Endometrial microvascular endothelial cells (primary cell): ENCODE results near the gene ARSI. TPM values are rescaled to one million over a fixed set of nuclear protein-coding genes. Genes with fewer than 3 reads are reported as not detected.
"Not testable (repeated sequence)": the region's sequence is repeated elsewhere in the genome, so short reads cannot be mapped to it uniquely, and the experiment has no call there.

Experiments
- in situ Hi-C: cut with HindIII; loops from 2 replicates; pipeline ENCODE4 v1.10.0; 2017; ENCODE audit warnings: low sequenced_read_pairs, low pct_unique_long_range_greater_than_20kb; ENCODE audit errors: inconsistent ontology term
- total RNA-seq: library from RNA; depleted of rRNA; stranded (reverse); fragments of >200 nt; gene quantifications from one replicate; pipeline ENCODE4 v1.2.3, GENCODE V29; 2015; ENCODE audit errors: inconsistent ontology term

ARSI gene
- total RNA-seq, 1 donor from 2014 or later = 0.28 TPM

GRCh38 chr5:150257424-150257823 is 45.3 kb downstream of the ARSI start:
- in situ Hi-C loops = no loop called here

GRCh38 chr5:150256410-150257064 is 46.2 kb downstream of the ARSI start:
- in situ Hi-C loops = no loop called here

DNA sequence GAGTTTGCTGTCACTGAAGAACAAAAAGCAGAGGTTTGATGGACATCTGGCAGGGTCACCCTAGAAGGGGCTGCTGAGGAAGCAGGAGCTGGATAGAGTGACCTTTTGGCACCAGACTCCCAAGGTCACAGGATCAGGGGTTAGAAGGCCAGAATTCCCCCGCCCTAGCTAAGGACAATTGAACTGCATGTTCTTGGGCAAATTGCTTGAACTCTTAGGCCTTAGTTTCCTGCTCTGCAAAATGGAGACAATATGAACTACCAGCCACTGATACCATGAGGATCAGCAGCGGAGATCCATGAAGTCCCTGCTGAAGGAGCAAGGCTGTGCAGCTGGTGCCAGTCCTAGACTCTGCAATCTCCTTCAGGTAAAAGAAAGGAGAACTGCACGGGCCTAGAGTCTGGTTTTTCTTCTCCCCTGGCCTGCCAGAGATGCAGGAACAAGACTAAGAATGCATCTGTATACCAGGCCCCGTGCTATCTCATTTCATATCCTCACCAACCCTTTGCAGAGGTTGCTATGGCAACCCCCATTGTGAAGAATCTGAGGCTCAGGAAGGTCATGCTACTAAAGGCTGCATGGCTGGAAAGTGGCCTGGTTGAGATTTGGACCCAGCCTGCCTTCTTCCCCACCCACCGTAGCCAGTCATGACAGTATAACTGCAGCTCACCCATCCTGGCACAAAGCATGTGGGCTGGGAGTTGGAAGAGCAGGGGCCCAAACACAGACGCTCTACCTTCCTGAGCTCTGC is 46.9 kb downstream of the ARSI start:
- in situ Hi-C loops = no loop called here

DNA sequence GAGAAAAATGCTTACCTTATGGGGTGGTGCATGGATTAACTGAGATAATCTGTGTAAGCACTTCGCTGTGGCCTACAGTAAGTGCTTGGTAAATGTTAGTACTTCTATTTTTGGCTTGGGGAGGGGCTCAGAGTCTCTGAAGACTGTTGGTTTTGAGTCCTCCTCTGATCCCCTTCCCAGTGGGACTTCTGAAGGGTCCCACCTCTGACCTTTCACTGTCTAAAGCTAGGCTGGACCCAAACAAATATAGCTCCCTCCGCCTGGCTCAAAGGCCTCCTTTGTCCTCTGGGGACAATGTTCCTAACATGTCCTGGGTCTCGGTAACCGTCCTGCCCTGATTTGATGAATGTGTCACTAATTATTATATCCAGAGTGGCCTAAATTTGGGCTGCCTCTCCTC is 47.9 kb downstream of the ARSI start:
- in situ Hi-C loops = no loop called here

GRCh38 chr5:150254363-150254762 is 48.3 kb downstream of the ARSI start:
- in situ Hi-C loops = no loop called here

DNA sequence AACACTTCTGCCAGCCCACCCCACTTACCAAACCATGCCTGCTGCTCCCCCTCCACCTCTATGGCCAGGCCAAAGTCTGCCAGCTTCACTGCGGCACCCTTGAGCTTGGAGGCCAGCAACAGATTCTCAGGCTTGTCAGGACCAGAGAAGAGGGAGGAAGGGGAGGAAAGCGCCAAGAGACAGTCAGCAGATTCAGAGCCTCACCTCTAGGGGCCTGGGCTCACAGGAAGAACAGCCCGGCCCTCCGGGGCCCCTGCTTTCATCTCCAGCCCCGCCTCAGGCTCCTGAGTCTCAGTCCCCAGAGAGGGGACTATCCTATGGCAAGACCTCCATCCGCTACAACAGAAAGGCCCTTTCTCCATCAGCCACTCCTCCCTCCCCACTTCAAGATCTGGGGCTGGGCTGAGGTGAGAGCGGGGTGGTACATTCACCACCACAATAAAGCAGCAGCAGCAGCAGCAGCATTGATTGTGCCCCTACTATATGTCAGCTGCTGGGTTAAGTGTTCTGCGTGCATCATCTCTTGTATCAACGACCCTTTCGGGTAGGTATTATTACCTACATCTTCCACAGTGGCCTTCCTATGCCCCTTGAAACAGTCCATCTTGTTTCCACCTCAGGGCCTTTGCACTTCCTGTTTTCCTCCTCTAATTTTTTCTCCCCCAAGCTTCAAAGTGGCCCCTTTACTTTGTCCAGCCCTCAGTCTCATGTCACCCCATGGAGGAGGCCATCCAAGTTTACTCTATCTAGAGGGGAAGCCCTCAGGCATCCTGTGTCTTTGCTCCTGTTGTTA is 49.1 kb downstream of the ARSI start:
- in situ Hi-C loops = no loop called here

DNA sequence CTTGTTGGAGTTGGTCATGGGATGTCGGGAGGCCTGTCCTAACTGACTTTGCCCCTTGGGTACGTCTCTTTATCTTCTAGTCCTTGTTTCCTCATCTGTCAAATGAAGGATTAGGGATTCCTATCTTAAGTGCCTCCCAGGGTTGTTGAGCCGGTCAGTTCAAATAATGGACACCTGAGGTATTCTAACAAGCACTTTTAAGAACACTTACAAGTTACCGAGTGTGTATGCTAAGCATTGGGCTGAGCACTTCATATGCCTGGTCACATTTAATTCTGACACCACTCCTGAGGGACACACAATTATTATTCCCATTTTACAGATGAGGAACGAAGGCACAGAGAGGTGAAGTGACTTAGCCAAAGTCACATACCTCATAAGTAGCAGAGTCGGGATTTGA is 50.2 kb downstream of the ARSI start:
- in situ Hi-C loops = no loop called here

DNA sequence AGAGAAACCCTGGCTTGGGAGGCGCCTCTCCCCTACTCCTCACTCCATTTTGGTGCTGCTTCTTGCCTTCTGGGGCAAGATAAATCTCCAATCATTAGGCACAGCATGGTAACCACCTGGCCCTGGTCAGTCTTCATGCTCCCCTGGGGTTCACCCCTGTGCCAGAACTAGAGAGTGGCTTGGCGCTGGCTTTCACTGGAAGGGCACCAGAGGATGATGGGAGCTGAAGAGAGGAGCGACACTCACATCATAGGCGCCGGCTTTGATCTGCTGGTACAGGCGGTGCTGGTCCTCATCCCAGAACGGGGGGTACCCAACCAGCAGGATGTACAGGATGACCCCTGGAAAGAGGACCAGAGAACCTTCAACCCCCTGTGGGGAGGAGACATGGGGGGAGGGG is 51.2 kb downstream of the ARSI start:
- in situ Hi-C loops = no loop called here

GRCh38 chr5:150249744-150250143 is 53.0 kb downstream of the ARSI start:
- in situ Hi-C loops = no loop called here

DNA sequence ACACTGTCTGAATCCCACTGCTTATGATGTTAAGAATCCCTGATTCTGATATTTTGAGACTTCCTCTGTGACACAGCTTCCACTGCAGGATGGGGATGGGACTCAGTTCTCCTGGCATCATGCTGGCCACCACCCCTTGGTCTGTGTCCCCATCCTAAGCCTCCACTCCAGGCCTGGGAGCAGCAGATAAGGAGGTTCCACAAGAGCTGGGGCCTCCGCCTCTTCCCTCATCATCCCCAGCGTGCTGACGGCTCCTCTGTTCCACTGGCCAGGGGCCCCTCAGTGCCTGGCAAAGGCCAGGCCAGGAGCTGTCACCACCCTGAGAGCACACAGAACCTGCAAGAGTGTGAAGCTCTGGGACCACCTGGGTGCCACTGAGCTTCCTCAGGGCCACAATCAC is 53.8 kb downstream of the ARSI start:
- in situ Hi-C loops = no loop called here

- in situ Hi-C loops = not testable (repeated sequence)
These were observed 54.2 kb downstream of the ARSI start for GRCh38 chr5:150248493-150248892.

DNA sequence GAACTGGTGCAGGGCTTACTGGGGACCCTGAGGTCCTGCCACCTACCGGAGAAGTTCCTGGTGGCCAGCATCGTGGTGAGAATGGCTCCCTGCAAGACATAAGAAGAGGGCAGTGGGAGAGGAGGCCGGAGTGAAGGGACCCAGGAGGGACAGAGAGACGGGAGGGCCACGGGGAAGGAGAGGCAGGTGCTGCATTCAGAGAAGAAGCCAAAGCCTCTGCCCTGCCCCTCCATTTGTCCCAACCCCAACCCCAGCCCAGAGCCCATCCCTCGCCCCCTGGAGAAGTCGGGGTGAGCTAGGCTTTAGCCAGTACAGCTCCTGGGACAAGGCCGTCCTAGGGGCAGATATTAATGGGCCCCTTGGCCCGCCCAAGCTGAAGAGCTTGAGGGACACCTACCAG is 55.0 kb downstream of the ARSI start:
- in situ Hi-C loops = no loop called here

DNA sequence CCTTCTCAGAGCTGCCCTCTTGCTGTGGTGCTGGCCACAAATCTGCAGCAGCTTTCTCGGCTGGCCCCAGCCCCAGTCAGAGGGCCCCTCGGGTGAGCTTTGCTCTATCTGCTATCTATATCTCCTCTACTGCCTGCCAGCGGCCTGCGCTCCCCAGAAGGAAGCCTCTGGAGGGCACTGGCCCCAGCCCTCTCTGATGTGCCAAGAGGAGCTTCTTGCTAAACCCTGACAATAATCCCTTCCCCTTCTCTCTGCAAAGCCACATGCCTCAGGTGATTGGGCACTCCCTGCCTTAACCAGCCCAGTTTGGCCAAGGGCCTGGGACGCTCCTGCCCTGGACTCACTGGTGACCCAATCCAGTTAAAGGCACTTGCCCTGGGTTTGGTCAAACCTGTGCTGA is 55.9 kb downstream of the ARSI start:
- in situ Hi-C loops = no loop called here

DNA sequence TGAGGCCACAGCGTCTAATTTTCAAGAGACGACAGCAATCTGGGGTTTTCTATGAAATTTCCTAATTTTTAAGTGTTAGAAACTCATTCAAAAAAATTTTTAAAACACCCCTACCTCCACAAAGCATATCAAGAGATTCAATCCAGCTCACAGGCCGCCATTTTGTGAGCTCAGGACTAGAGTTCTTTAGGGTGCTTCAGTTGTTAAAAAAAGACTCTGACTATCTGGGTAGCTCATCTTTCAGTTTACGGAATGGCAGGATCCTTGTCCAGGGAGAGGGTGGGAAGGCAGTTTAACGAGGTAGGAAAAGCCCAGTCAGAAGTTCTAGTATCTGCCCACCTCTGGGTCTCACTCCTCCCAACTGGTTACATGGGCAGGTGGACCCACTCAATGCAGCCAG is 56.3 kb downstream of the ARSI start:
- in situ Hi-C loops = no loop called here

Other genes starting within 250 kb of the ARSI start
- not detected for gene CSF1R, start 216.4 kb downstream of the ARSI start, total RNA-seq
- gene PDGFRB, start 147.1 kb downstream of the ARSI start, total RNA-seq = 2.8 TPM
- not detected for gene CDX1, start 136.1 kb downstream of the ARSI start, total RNA-seq
- gene SLC6A7, start 112.8 kb downstream of the ARSI start, total RNA-seq = not detected
- not detected for gene CAMK2A, start 13.1 kb downstream of the ARSI start, total RNA-seq
- 43.2 TPM for gene TCOF1, start 54.8 kb upstream of the ARSI start, total RNA-seq
- 9.4 TPM for gene CD74, start 110.0 kb upstream of the ARSI start, total RNA-seq
- 2,208 TPM for gene RPS14, start 146.8 kb upstream of the ARSI start, total RNA-seq
- 151 TPM for gene NDST1, start 205.2 kb upstream of the ARSI start, total RNA-seq